Neural progenitor cell (in vitro differentiated cells): Measurements from ENCODE around the gene EIF2B5. TPM values are rescaled to one million over a fixed set of nuclear protein-coding genes. Genes with fewer than 3 reads are reported as not detected.

ENCODE experiments used
- DNase-seq: peaks from one replicate; pipeline ENCODE4 v3.0.0-alpha.2; 2016; ENCODE audit warnings: low spot score
- H2AFZ ChIP-seq: fragments of 200-600 bp; sonication (generic); replicated peaks from 2 replicates; pipeline ENCODE4 v1.6.1; 2016; ENCODE audit warnings: antibody characterized with exemption
- H3F3A ChIP-seq: fragments of 200-600 bp; sonication (generic); 2 replicates; pipeline ENCODE4 v1.6.1; 2016; ENCODE audit warnings: antibody characterized with exemption, low read depth
- H3K27ac ChIP-seq: fragments of 200-600 bp; sonication (generic); 2 replicates; pipeline ENCODE4 v1.5.1; 2016; ENCODE audit warnings: mild to moderate bottlenecking
- H3K27me3 ChIP-seq: fragments of 200-600 bp; sonication (generic); 2 replicates; pipeline ENCODE4 v1.6.1; 2016; ENCODE audit warnings: mild to moderate bottlenecking, moderate library complexity
- H3K36me3 ChIP-seq: fragments of 200-600 bp; sonication (generic); 2 replicates; pipeline ENCODE4 v1.5.1; 2016
- H3K4me1 ChIP-seq: fragments of 200-600 bp; sonication (generic); 2 replicates; pipeline ENCODE4 v1.6.1; 2016; ENCODE audit warnings: mixed run types
- H3K4me2 ChIP-seq: fragments of 200-600 bp; sonication (generic); 2 replicates; pipeline ENCODE4 v1.6.1; 2016
- H3K4me3 ChIP-seq: fragments of 200-600 bp; sonication (generic); 2 replicates; pipeline ENCODE4 v1.5.1; 2016
- H3K79me2 ChIP-seq: fragments of 200-600 bp; sonication (generic); 2 replicates; pipeline ENCODE4 v1.6.1; 2016; ENCODE audit warnings: low read depth
- H3K9ac ChIP-seq: fragments of 200-600 bp; sonication (generic); 2 replicates; pipeline ENCODE4 v1.6.1; 2016
- H3K9me3 ChIP-seq: fragments of 200-600 bp; sonication (generic); 2 replicates; pipeline ENCODE4 v1.5.1; 2016; ENCODE audit warnings: low read depth
- H4K20me1 ChIP-seq: fragments of 200-600 bp; sonication (generic); 2 replicates; pipeline ENCODE4 v1.6.1; 2016; ENCODE audit warnings: low read depth
- H3K27ac Mint-ChIP-seq: 3 replicates; pipeline ENCODE4 v1.8.0; 2021; ENCODE audit warnings: mixed read lengths
- H3K27me3 Mint-ChIP-seq: 2 replicates; pipeline ENCODE4 v1.8.0; 2022; ENCODE audit warnings: low read depth, mild to moderate bottlenecking, inconsistent platforms, moderate library complexity, mixed read lengths; ENCODE audit not compliant: insufficient read depth
- H3K36me3 Mint-ChIP-seq: 3 replicates; pipeline ENCODE4 v1.8.0; 2021; ENCODE audit warnings: mixed read lengths
- H3K4me1 Mint-ChIP-seq: 3 replicates; pipeline ENCODE4 v1.8.0; 2021; ENCODE audit warnings: mixed read lengths
- H3K4me3 Mint-ChIP-seq: 3 replicates; pipeline ENCODE4 v1.8.0; 2021; ENCODE audit warnings: mild to moderate bottlenecking, moderate library complexity, mixed read lengths
- H3K9me3 Mint-ChIP-seq: 3 replicates; pipeline ENCODE4 v1.8.0; 2020; ENCODE audit warnings: mixed read lengths
- CTCF ChIP-seq: fragments of 200-600 bp; sonication (generic); IDR thresholded peaks from 2 replicates; pipeline ENCODE4 v1.5.1; 2017; ENCODE audit warnings: antibody characterized with exemption, mild to moderate bottlenecking
- EZH2 ChIP-seq: fragments of 200-600 bp; sonication (generic); IDR thresholded peaks from 2 replicates; pipeline ENCODE4 v1.6.1; 2017; ENCODE audit warnings: antibody characterized with exemption, mild to moderate bottlenecking, moderate library complexity
- EZH2phosphoT487 ChIP-seq: fragments of 200-600 bp; sonication (generic); IDR thresholded peaks from 2 replicates; pipeline ENCODE4 v1.6.1; 2017; ENCODE audit warnings: antibody characterized with exemption
- total RNA-seq: library from RNA; depleted of rRNA; stranded (reverse); fragments of >200 nt; gene quantifications from 2 replicates; pipeline ENCODE4 v1.2.3, GENCODE V29; 2015; ENCODE audit warnings: low replicate concordance

Gene EIF2B5
- total RNA-seq, 1 donor from 2014 or later = 69.1 TPM

- Mint-ChIP-seq H3K4me3 (no peak overlapping the region), H3K9me3 (no peaks in the 10 kb centered on the region), H3K27ac (no peak overlapping the region), H3K27me3 (peaks cover 6% of the 10 kb centered on the region), H3K36me3 (peaks cover 31% of the 10 kb centered on the region), H3K4me1 (peaks cover 21% of the 10 kb centered on the region)
- Histone ChIP-seq H2AFZ (no peak overlapping the region), H3K4me1 (peaks cover 8% of the 10 kb centered on the region), H3K9ac (no peak overlapping the region), H3K27me3 (no peaks in the 10 kb centered on the region), H3F3A (peaks cover 20% of the 10 kb centered on the region), H3K36me3 (no peaks in the 10 kb centered on the region), H3K4me3 (no peak overlapping the region), H4K20me1 (peaks cover 7% of the 10 kb centered on the region), H3K27ac (no peak overlapping the region), H3K9me3 (no peaks in the 10 kb centered on the region), H3K4me2 (no peak overlapping the region), H3K79me2 (peaks cover 14% of the 10 kb centered on the region)
- no peak for TF ChIP-seq CTCF
- no peak for TF ChIP-seq EZH2phosphoT487
- TF ChIP-seq EZH2 = no peak
- DNase-seq = no peak
Observed at GRCh38 chr3:184171562-184171961, 36.4 kb downstream of the EIF2B5 start.

- Histone ChIP-seq H4K20me1 (peaks cover 17% of the 10 kb centered on the region), H3K27ac (no peak overlapping the region), H3K4me2 (no peak overlapping the region), H2AFZ (no peak overlapping the region), H3K36me3 (no peaks in the 10 kb centered on the region), H3K27me3 (no peaks in the 10 kb centered on the region), H3F3A (peaks cover 33% of the 10 kb centered on the region), H3K79me2 (peaks cover 23% of the 10 kb centered on the region), H3K4me3 (no peak overlapping the region), H3K4me1 (peaks cover 17% of the 10 kb centered on the region), H3K9me3 (no peaks in the 10 kb centered on the region), H3K9ac (no peak overlapping the region)
- no peak for DNase-seq
- Mint-ChIP-seq H3K4me3 (no peak overlapping the region), H3K36me3 (peaks cover 23% of the 10 kb centered on the region), H3K9me3 (no peaks in the 10 kb centered on the region), H3K27me3 (peaks cover 6% of the 10 kb centered on the region), H3K4me1 (peaks cover 33% of the 10 kb centered on the region), H3K27ac (no peak overlapping the region)
- TF ChIP-seq EZH2phosphoT487 (no peak), CTCF (no peak), EZH2 (no peak)
Observed at GRCh38 chr3:184172681-184173373, 37.7 kb downstream of the EIF2B5 start.

- H3K4me2 ChIP-seq = no peak overlapping the region
- Mint-ChIP-seq H3K9me3 (no peaks in the 10 kb centered on the region), H3K36me3 (peaks cover 27% of the 10 kb centered on the region), H3K27ac (no peak overlapping the region), H3K4me3 (peak overlapping the region; percentile 92), H3K4me1 (peaks cover 38% of the 10 kb centered on the region), H3K27me3 (peaks cover 6% of the 10 kb centered on the region)
- no peak for DNase-seq
- no peak overlapping the region for H3K9ac ChIP-seq
- H3K9me3 ChIP-seq = no peaks in the 10 kb centered on the region
- no peak for TF ChIP-seq EZH2phosphoT487
- peaks cover 34% of the 10 kb centered on the region for H3F3A ChIP-seq
- no peak overlapping the region for H3K4me3 ChIP-seq
- no peaks in the 10 kb centered on the region for H3K27me3 ChIP-seq
- H3K36me3 ChIP-seq = no peaks in the 10 kb centered on the region
- H3K27ac ChIP-seq = no peak overlapping the region
- H4K20me1 ChIP-seq = peaks cover 22% of the 10 kb centered on the region
- H2AFZ ChIP-seq = no peak overlapping the region
- peaks cover 28% of the 10 kb centered on the region for H3K79me2 ChIP-seq
- H3K4me1 ChIP-seq = peaks cover 22% of the 10 kb centered on the region
Observed at GRCh38 chr3:184173374-184173722, 38.2 kb downstream of the EIF2B5 start.

GRCh38 chr3:184174284-184174645, 39.1 kb downstream of the EIF2B5 start:
- no peak overlapping the region for H2AFZ ChIP-seq
- H3K9ac ChIP-seq = no peak overlapping the region
- DNase-seq = no peak
- peak overlapping the region; percentile 17 for H3K27ac ChIP-seq
- Mint-ChIP-seq H3K9me3 (no peaks in the 10 kb centered on the region), H3K27ac (peak overlapping the region; percentile 21), H3K36me3 (peaks cover 30% of the 10 kb centered on the region), H3K4me3 (peak overlapping the region; percentile 92), H3K4me1 (peaks cover 41% of the 10 kb centered on the region), H3K27me3 (peaks cover 6% of the 10 kb centered on the region)
- H3K36me3 ChIP-seq = no peaks in the 10 kb centered on the region
- H3K4me2 ChIP-seq = no peak overlapping the region
- no peak overlapping the region for H3K4me3 ChIP-seq
- peaks cover 22% of the 10 kb centered on the region for H3K4me1 ChIP-seq
- H3K79me2 ChIP-seq = peaks cover 37% of the 10 kb centered on the region
- H3K27me3 ChIP-seq = no peaks in the 10 kb centered on the region
- TF ChIP-seq EZH2phosphoT487 (no peak), CTCF (no peak), EZH2 (no peak)
- H3F3A ChIP-seq = peaks cover 34% of the 10 kb centered on the region
- H3K9me3 ChIP-seq = no peaks in the 10 kb centered on the region
- H4K20me1 ChIP-seq = peaks cover 31% of the 10 kb centered on the region
